DOHH2 (cell line): ENCODE measurements around the gene ASB6.

Experiments used
- CTCF ChIP-seq: fragments of 200-600 bp; sonication (generic); IDR thresholded peaks from one replicate; pipeline ENCODE4 v1.5.1; 2014; ENCODE audit warnings: antibody characterized with exemption, mild to moderate bottlenecking, low read depth, low read length; ENCODE audit not compliant: poor library complexity, severe bottlenecking
- EZH2phosphoT487 ChIP-seq: fragments of 200-600 bp; sonication (generic); IDR thresholded peaks from 2 replicates; pipeline ENCODE4 v1.6.1; 2017; ENCODE audit warnings: borderline replicate concordance, mild to moderate bottlenecking, antibody characterized with exemption, low read length, moderate library complexity, mixed read lengths

DNA sequence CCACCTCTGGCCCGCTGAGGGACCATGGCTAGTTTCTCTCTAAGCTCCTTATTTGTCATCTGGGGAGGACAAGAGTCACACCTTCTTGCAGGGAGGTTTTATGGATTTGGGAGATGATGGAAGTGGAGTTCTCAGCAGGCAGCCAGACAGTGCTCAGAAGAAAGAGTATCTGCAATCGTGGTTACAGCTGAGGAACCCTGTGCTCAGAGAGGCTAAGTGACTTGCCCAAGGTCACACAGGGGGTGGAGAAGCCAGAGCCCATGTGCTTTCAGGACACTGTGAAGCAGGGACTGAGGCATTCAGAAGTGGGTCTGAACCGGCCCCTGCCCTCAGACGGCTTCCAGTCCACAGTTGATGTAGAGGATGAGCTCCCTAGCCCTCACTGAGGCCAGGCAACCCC is 34.3 kb upstream of the ASB6 start:
- TF ChIP-seq CTCF, result no peak
- TF ChIP-seq EZH2phosphoT487, result no peak
